GM23338 (cell line): ENCODE measurements around the gene SERPINH1. TPM values are rescaled to one million over a fixed set of nuclear protein-coding genes. Genes with fewer than 3 reads are reported as not detected.
A peak's percentile ranks its signal among the peaks of the same experiment; 100 is the strongest.

Experiments
- ATAC-seq: fragments of 200-7000 bp; cut with Tn5 transposase; 3 replicates; pipeline ENCODE4 v1.9.1; 2020
- DNase-seq: peaks from one replicate; pipeline ENCODE4 v3.0.0-alpha.2; 2015; ENCODE audit warnings: low spot score
- H2AFZ ChIP-seq: fragments of 200-600 bp; sonication (generic); 2 replicates; pipeline ENCODE4 v1.8.0; 2016; ENCODE audit warnings: antibody characterized with exemption, mild to moderate bottlenecking, moderate library complexity
- H3F3A ChIP-seq: fragments of 200-600 bp; sonication (generic); replicated peaks from 2 replicates; pipeline ENCODE4 v1.8.0; 2017; ENCODE audit warnings: antibody characterized with exemption, mixed run types, low read depth
- H3K27ac ChIP-seq: fragments of 200-600 bp; sonication (generic); 2 replicates; pipeline ENCODE4 v1.6.1; 2016; ENCODE audit warnings: low read depth
- H3K27me3 ChIP-seq: fragments of 200-600 bp; sonication (generic); 2 replicates; pipeline ENCODE4 v1.8.0; 2016; ENCODE audit warnings: mild to moderate bottlenecking, mixed run types, moderate library complexity; ENCODE audit not compliant: insufficient read depth
- H3K36me3 ChIP-seq: fragments of 200-600 bp; sonication (generic); 2 replicates; pipeline ENCODE4 v1.8.0; 2016; ENCODE audit warnings: mild to moderate bottlenecking; ENCODE audit not compliant: insufficient read depth
- H3K4me1 ChIP-seq: fragments of 200-600 bp; sonication (generic); 2 replicates; pipeline ENCODE4 v1.8.0; 2016; ENCODE audit warnings: mild to moderate bottlenecking, moderate library complexity; ENCODE audit not compliant: insufficient read depth
- H3K4me2 ChIP-seq: fragments of 200-600 bp; sonication (generic); 2 replicates; pipeline ENCODE4 v1.7.1; 2017; ENCODE audit warnings: mixed run types
- H3K4me3 ChIP-seq: fragments of 200-600 bp; sonication (generic); 2 replicates; pipeline ENCODE4 v1.6.1; 2016; ENCODE audit warnings: mixed run types
- H3K79me2 ChIP-seq: fragments of 200-600 bp; sonication (generic); replicated peaks from 2 replicates; pipeline ENCODE4 v1.8.0; 2017; ENCODE audit warnings: mild to moderate bottlenecking; ENCODE audit not compliant: insufficient read depth
- H3K9me2 ChIP-seq: fragments of 200-600 bp; sonication (generic); 2 replicates; pipeline ENCODE4 v1.8.0; 2017; ENCODE audit not compliant: insufficient read depth
- H4K20me1 ChIP-seq: fragments of 200-600 bp; sonication (generic); replicated peaks from 2 replicates; pipeline ENCODE4 v1.8.0; 2017; ENCODE audit warnings: mild to moderate bottlenecking; ENCODE audit not compliant: insufficient read depth
- H3K27ac Mint-ChIP-seq: 2 replicates; pipeline ENCODE4 v1.8.0; 2020; ENCODE audit warnings: inconsistent platforms, mild to moderate bottlenecking, moderate library complexity, mixed read lengths
- H3K27me3 Mint-ChIP-seq: 3 replicates; pipeline ENCODE4 v1.8.0; 2022; ENCODE audit warnings: low read depth, mild to moderate bottlenecking, moderate library complexity, mixed read lengths, inconsistent platforms; ENCODE audit not compliant: insufficient read depth, poor library complexity
- H3K36me3 Mint-ChIP-seq: 3 replicates; pipeline ENCODE4 v1.8.0; 2021; ENCODE audit warnings: low read depth, mild to moderate bottlenecking, inconsistent platforms, moderate library complexity, mixed read lengths
- H3K4me1 Mint-ChIP-seq: 3 replicates; pipeline ENCODE4 v1.8.0; 2020; ENCODE audit warnings: mild to moderate bottlenecking, inconsistent platforms, mixed read lengths
- H3K4me3 Mint-ChIP-seq: 3 replicates; pipeline ENCODE4 v1.8.0; 2021; ENCODE audit warnings: moderate library complexity, mild to moderate bottlenecking, inconsistent platforms, mixed read lengths
- H3K9me3 Mint-ChIP-seq: 3 replicates; pipeline ENCODE4 v1.8.0; 2020; ENCODE audit warnings: moderate library complexity, mild to moderate bottlenecking, inconsistent platforms, mixed read lengths
- EZH2 ChIP-seq: fragments of 200-600 bp; sonication (generic); IDR thresholded peaks from one replicate; pipeline ENCODE4 v1.8.0; 2017; ENCODE audit warnings: antibody characterized with exemption, mild to moderate bottlenecking, low read depth; ENCODE audit not compliant: unreplicated experiment
- EZH2phosphoT487 ChIP-seq: fragments of 200-600 bp; sonication (generic); IDR thresholded peaks from one replicate; pipeline ENCODE4 v1.8.1; 2018; ENCODE audit warnings: antibody characterized with exemption; ENCODE audit not compliant: unreplicated experiment
- JUNB ChIP-seq: IDR thresholded peaks from one replicate; pipeline ENCODE4 v1.6.1; 2016; ENCODE audit warnings: antibody characterized with exemption; ENCODE audit not compliant: unreplicated experiment
- NANOG ChIP-seq: IDR thresholded peaks from 2 replicates; pipeline ENCODE4 v1.6.1; 2016; ENCODE audit warnings: antibody characterized with exemption, borderline replicate concordance
- POLR2AphosphoS5 ChIP-seq: IDR thresholded peaks from 2 replicates; pipeline ENCODE4 v1.6.1; 2016; ENCODE audit warnings: antibody characterized with exemption, low read depth
- STAT1 ChIP-seq: IDR thresholded peaks from one replicate; pipeline ENCODE4 v1.6.1; 2016; ENCODE audit warnings: antibody characterized with exemption; ENCODE audit not compliant: unreplicated experiment
- polyA plus RNA-seq: library from polyadenylated mRNA; unstranded; fragments of >200 nt; fragmentation: Nextera tagmentation; extraction: Ambion mirVana; gene quantifications from 2 replicates; pipeline ENCODE4 v1.2.1, GENCODE V29; 2016
- total RNA-seq: library from RNA; depleted of rRNA; stranded (reverse); fragments of >200 nt; shearing (Covaris generic); gene quantifications from 2 replicates; pipeline ENCODE4 v1.2.3, GENCODE V29; 2014
- TF ChIP-seq, protein P1 (sequence below), 2 experiments: fragments of 200-600 bp in 1 of 2; sonication (generic) in 1 of 2; conservative IDR thresholded peaks; 2 replicates each; pipeline versions ENCODE4 v1.5.1 to v1.6.1; 2016 to 2017; ENCODE audit warnings: antibody characterized with exemption in 2 of 2, low read depth in 2 of 2, mild to moderate bottlenecking in 2 of 2, moderate library complexity in 1 of 2

Gene SERPINH1
- total and polyA plus RNA-seq, 2 experiments from 2014 or later: 238 to 1,217 TPM

DNA sequence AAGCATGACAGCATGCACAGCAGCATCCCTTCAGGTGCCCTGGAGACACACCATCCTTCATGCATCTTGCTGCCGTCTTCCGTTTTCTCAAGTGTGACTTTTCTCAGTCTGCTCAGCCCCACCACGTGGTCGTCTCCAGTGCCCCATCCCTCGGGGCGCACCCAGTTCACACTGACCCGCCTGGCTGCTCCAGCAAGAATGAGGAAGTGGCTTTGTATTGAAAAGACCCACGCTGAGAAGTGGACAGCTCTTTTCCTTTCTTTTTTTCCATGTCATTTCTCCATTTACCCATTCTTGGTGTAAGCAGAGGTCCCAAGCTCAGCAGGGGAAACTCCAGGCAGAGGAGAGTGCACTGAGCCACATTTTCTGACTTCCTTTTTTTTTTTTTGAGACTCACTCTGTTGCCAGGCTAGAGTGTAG lies 14.5 kb downstream of the SERPINH1 start:
- peak overlapping the region; percentile 62 for H3K4me2 ChIP-seq
- peaks cover 6% of the 10 kb centered on the region; the same call in 1 of the 2 replicates for H3K4me1 ChIP-seq
- no peak overlapping the region for H2AFZ ChIP-seq
- peak overlapping the region; percentile 66; the same call in 1 of the 2 replicates for H3K27ac ChIP-seq
- H3K79me2 ChIP-seq: no peaks in the 10 kb centered on the region
- TF ChIP-seq JUNB (no peak), STAT1 (no peak), POLR2AphosphoS5 (no peak), NANOG (no peak), EZH2 (no peak)
- TF ChIP-seq, protein P1, sequence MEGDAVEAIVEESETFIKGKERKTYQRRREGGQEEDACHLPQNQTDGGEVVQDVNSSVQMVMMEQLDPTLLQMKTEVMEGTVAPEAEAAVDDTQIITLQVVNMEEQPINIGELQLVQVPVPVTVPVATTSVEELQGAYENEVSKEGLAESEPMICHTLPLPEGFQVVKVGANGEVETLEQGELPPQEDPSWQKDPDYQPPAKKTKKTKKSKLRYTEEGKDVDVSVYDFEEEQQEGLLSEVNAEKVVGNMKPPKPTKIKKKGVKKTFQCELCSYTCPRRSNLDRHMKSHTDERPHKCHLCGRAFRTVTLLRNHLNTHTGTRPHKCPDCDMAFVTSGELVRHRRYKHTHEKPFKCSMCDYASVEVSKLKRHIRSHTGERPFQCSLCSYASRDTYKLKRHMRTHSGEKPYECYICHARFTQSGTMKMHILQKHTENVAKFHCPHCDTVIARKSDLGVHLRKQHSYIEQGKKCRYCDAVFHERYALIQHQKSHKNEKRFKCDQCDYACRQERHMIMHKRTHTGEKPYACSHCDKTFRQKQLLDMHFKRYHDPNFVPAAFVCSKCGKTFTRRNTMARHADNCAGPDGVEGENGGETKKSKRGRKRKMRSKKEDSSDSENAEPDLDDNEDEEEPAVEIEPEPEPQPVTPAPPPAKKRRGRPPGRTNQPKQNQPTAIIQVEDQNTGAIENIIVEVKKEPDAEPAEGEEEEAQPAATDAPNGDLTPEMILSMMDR (conservative IDR thresholded peaks at IDR 0.05; ENCODE audit: low read depth in 2 of 2): no peak
- Mint-ChIP-seq H3K9me3 (no peaks in the 10 kb centered on the region; the same call in 2 of the 3 replicates), H3K4me1 (peaks cover 11% of the 10 kb centered on the region), H3K27ac (no peak overlapping the region), H3K36me3 (peaks cover 26% of the 10 kb centered on the region), H3K27me3 (peaks cover 22% of the 10 kb centered on the region), H3K4me3 (no peak overlapping the region)
- peaks cover 30% of the 10 kb centered on the region for H3F3A ChIP-seq
- no peaks in the 10 kb centered on the region for H3K27me3 ChIP-seq
- H3K36me3 ChIP-seq: peaks cover 14% of the 10 kb centered on the region
- no peak overlapping the region for H3K4me3 ChIP-seq
- H4K20me1 ChIP-seq: peaks cover 7% of the 10 kb centered on the region
- H3K9me2 ChIP-seq: no peaks in the 10 kb centered on the region
- peak; percentile 75 for DNase-seq
- peak; percentile 46 for ATAC-seq

DNA sequence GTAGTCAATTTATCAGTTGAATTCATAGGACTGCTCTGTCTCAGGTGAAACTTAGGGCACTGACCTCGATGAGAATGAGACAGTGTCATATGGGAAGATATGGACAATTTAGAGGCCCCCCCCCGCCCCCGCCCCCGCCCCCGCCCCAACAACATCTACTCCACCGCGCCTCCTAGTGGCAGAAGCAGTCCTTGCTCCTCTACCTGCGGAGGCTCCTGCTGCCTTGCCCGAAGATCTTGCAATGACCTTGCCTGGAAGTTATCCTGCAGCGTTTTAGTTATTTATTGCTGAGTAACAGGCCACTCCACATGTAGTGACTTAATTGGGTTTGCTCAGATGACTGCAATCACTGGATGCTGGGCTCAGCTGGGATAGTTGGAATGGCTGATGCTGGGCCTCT lies 15.2 kb downstream of the SERPINH1 start:
- Histone ChIP-seq H3F3A (peaks cover 30% of the 10 kb centered on the region), H2AFZ (no peak overlapping the region; the same call in 1 of the 2 replicates), H3K4me3 (no peak overlapping the region), H3K79me2 (no peaks in the 10 kb centered on the region), H3K4me1 (peaks cover 8% of the 10 kb centered on the region; the same call in 1 of the 2 replicates), H3K27me3 (no peaks in the 10 kb centered on the region), H3K27ac (0 out of 2 replicates have a peak overlapping the region, but pooled peaks have one; percentile 66), H4K20me1 (peaks cover 7% of the 10 kb centered on the region; the same call in 1 of the 2 replicates), H3K36me3 (0 out of 2 replicates have a peak, but pooled peaks cover 12% of the 10 kb centered on the region), H3K4me2 (no peak overlapping the region), H3K9me2 (no peaks in the 10 kb centered on the region)
- peaks cover 14% of the 10 kb centered on the region for H3K4me1 Mint-ChIP-seq
- no peaks in the 10 kb centered on the region; the same call in 2 of the 3 replicates for H3K9me3 Mint-ChIP-seq
- ATAC-seq (peak; percentile 26), DNase-seq (peak; percentile 73)
- no peak for TF ChIP-seq EZH2phosphoT487
- TF ChIP-seq, protein P1 (conservative IDR thresholded peaks at IDR 0.05; ENCODE audit: low read depth in 2 of 2): peak; percentile 40 to 69
- H3K27me3 Mint-ChIP-seq: peaks cover 22% of the 10 kb centered on the region
- no peak overlapping the region for H3K4me3 Mint-ChIP-seq
- H3K36me3 Mint-ChIP-seq: peaks cover 19% of the 10 kb centered on the region
- H3K27ac Mint-ChIP-seq: peak overlapping the region; percentile 19; the same call in 1 of the 2 replicates
